ENCODE results near the gene EXOSC2. TPM values are rescaled to one million over a fixed set of nuclear protein-coding genes. Genes with fewer than 3 reads are reported as not detected.

Gene EXOSC2
- total RNA-seq, 1 experiment from 2014 or later, result 49.5 TPM

DNA sequence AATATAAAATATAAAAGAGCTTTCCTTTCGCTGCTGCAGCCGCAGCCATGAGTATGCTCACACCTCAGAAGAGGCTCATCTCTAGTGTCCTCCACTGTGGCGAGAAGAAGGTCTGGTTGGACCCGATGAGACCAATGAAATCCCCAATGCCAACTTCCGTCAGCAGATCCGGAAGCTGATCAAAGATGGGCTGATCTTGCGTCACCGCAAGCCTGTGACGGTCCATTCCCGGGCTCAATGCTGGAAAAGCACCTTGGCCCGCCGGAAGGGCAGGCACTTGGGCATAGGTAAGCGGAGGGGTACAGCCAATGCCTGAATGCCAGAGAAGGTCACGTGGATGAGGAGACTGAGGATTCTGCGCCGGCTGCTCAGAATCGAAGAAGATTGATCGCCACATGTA, 41.8 kb upstream of the EXOSC2 start:
- no peaks in the 10 kb centered on the region for H3K36me3 ChIP-seq (ENCODE audit: low read depth)
- H3K4me2 ChIP-seq, result no peak overlapping the region
- H3K79me2 ChIP-seq (ENCODE audit: low read depth), result no peaks in the 10 kb centered on the region
- H3K4me3 ChIP-seq, result no peak overlapping the region
- no peak overlapping the region for H3K27ac ChIP-seq
- no peaks in the 10 kb centered on the region for H3F3A ChIP-seq (ENCODE audit: insufficient read depth, low read depth)
- no TSS peak for BruUV-seq (replicated peaks)
- H4K20me1 ChIP-seq (ENCODE audit: insufficient read depth), result no peaks in the 10 kb centered on the region
- H2AFZ ChIP-seq, result no peak overlapping the region
- ChIA-PET CTCF (interaction anchor here (0.5 kb wide), 1 partner anchor 8 kb away, joined by 7 read pairs; no protein-coding TSS in a partner anchor), POLR2A (ENCODE audit: unreplicated experiment) (no interaction called here)
- no peak for TF ChIP-seq EZH2 (IDR thresholded peaks at IDR 0.05; ENCODE audit: low read depth)
- TF ChIP-seq, protein P1, sequence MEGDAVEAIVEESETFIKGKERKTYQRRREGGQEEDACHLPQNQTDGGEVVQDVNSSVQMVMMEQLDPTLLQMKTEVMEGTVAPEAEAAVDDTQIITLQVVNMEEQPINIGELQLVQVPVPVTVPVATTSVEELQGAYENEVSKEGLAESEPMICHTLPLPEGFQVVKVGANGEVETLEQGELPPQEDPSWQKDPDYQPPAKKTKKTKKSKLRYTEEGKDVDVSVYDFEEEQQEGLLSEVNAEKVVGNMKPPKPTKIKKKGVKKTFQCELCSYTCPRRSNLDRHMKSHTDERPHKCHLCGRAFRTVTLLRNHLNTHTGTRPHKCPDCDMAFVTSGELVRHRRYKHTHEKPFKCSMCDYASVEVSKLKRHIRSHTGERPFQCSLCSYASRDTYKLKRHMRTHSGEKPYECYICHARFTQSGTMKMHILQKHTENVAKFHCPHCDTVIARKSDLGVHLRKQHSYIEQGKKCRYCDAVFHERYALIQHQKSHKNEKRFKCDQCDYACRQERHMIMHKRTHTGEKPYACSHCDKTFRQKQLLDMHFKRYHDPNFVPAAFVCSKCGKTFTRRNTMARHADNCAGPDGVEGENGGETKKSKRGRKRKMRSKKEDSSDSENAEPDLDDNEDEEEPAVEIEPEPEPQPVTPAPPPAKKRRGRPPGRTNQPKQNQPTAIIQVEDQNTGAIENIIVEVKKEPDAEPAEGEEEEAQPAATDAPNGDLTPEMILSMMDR (conservative IDR thresholded peaks at IDR 0.05), result no peak
- DNase-seq, result no peak
- no peaks in the 10 kb centered on the region for H3K9me2 ChIP-seq (ENCODE audit: insufficient read depth)
- intact Hi-C loops (cut with micrococcal nuclease; ENCODE audit: unreplicated experiment), result no loop called here
- no peaks in the 10 kb centered on the region for H3K4me1 ChIP-seq (replicated peaks; ENCODE audit: insufficient read depth)
- H3K9me3 ChIP-seq (ENCODE audit: insufficient read depth, low read depth), result no peaks in the 10 kb centered on the region
- H3K27me3 ChIP-seq (ENCODE audit: insufficient read depth, low read depth), result no peaks in the 10 kb centered on the region

DNA sequence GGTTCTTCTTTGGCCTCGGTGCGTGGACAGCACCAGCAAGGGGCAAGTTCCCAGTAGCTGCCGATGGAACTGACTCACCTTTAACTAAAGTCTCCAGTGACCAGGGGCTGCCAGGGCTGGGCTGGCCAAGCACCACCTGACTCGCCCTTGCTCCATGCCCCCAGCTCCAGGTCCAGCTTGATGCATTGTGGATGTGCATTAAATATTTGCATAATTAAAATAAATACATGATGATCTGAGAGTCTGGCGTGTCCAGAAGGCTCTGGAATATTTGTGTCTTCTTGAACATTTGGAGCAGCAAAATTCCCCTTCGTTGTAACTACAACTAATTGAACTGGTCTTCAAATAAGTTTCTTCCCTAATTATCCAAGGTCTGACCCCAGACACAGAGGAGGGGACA, 38.7 kb upstream of the EXOSC2 start:
- Histone ChIP-seq H3K9me2 (ENCODE audit: insufficient read depth) (no peaks in the 10 kb centered on the region), H3K9me3 (ENCODE audit: insufficient read depth, low read depth) (no peaks in the 10 kb centered on the region), H3K36me3 (ENCODE audit: low read depth) (no peaks in the 10 kb centered on the region), H3F3A (ENCODE audit: insufficient read depth, low read depth) (no peaks in the 10 kb centered on the region), H4K20me1 (ENCODE audit: insufficient read depth) (no peaks in the 10 kb centered on the region), H3K4me2 (no peak overlapping the region), H3K27me3 (ENCODE audit: insufficient read depth, low read depth) (peaks cover 11% of the 10 kb centered on the region), H3K79me2 (ENCODE audit: low read depth) (no peaks in the 10 kb centered on the region), H3K27ac (no peak overlapping the region), H3K4me3 (no peak overlapping the region), H2AFZ (no peak overlapping the region), H3K4me1 (replicated peaks; ENCODE audit: insufficient read depth) (no peaks in the 10 kb centered on the region)
- no TSS peak for BruUV-seq (replicated peaks)
- POLR2A ChIA-PET (ENCODE audit: unreplicated experiment), result interaction anchor here (0.6 kb wide), 1 partner anchor 456 kb away, joined by 7 read pairs; no protein-coding TSS in a partner anchor
- intact Hi-C loops (cut with micrococcal nuclease; ENCODE audit: unreplicated experiment), result no loop called here
- TF ChIP-seq, protein P1 (conservative IDR thresholded peaks at IDR 0.05), result no peak
- no peak for TF ChIP-seq EZH2 (IDR thresholded peaks at IDR 0.05; ENCODE audit: low read depth)
- DNase-seq, result no peak
- CTCF ChIA-PET, result no interaction called here

DNA sequence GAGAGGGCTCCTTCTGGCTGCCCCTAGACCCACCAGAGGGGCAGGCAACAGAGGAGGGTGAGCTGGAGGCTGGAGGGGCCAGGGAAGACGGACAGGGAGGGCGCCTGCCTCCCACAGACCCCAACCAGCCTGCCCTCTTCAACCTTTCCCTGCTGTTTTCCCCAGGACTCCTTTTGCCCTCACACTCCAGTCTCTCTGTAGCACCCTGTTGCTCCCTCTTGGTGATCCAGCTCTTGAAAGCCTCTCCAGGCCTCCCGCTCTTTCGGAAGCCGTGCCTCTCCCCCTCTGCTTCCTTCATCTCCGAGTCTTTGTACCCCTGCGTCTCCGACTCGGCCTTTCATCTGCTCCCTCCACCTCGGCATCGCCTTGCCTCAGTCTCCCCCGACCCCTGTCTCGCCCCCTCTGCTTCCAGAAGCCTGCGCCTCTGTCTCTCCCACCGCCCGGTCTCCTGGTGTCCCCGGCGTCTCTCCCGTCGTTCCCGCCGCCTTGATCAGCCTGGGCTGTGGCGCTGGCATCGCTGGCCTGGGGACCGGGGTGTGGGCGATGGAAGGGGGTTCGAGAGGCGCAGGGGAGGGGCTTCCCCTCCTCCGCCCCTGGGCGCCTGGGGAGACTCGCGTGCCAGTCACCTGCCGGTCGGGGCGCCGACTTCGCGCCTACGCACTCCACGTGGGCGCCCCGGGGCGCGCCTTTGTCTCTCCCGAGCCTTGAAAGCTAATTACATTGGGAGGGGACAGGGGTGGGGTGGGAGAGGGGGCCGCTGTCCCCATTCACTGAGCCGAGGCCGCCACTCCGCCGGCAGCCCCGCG, 34.5 kb upstream of the EXOSC2 start:
- no peak overlapping the region for H3K4me2 ChIP-seq
- POLR2A ChIA-PET (ENCODE audit: unreplicated experiment), result no interaction called here
- no peaks in the 10 kb centered on the region for H3K9me3 ChIP-seq (ENCODE audit: insufficient read depth, low read depth)
- H3K36me3 ChIP-seq (ENCODE audit: low read depth), result no peaks in the 10 kb centered on the region
- CTCF ChIA-PET, result no interaction called here
- no peaks in the 10 kb centered on the region for H3K79me2 ChIP-seq (ENCODE audit: low read depth)
- no peaks in the 10 kb centered on the region for H3K9me2 ChIP-seq (ENCODE audit: insufficient read depth)
- no peak for TF ChIP-seq EZH2 (IDR thresholded peaks at IDR 0.05; ENCODE audit: low read depth)
- TF ChIP-seq, protein P1 (conservative IDR thresholded peaks at IDR 0.05), result no peak
- no TSS peak for BruUV-seq (replicated peaks)
- no peaks in the 10 kb centered on the region for H4K20me1 ChIP-seq (ENCODE audit: insufficient read depth)
- H3K27me3 ChIP-seq (ENCODE audit: insufficient read depth, low read depth), result peaks cover 15% of the 10 kb centered on the region
- H3K4me3 ChIP-seq, result no peak overlapping the region
- no peak for DNase-seq
- no peaks in the 10 kb centered on the region for H3F3A ChIP-seq (ENCODE audit: insufficient read depth, low read depth)
- no peak overlapping the region for H2AFZ ChIP-seq
- H3K27ac ChIP-seq, result no peak overlapping the region
- intact Hi-C loops (cut with micrococcal nuclease; ENCODE audit: unreplicated experiment), result no loop called here
- no peaks in the 10 kb centered on the region for H3K4me1 ChIP-seq (replicated peaks; ENCODE audit: insufficient read depth)
